Testis (tissue), 2 donors: ENCODE data around the gene RXRG.

Experiments used
- CTCF ChIP-seq, 3 experiments: fragments of 450-650 bp in 2 of 3; fragments of 200-600 bp in 1 of 3; sonication (generic) in 1 of 3; IDR thresholded peaks; one replicate each; pipeline ENCODE4 v1.5.1; 2016 to 2019; ENCODE audit warnings: antibody characterized with exemption in 3 of 3, mild to moderate bottlenecking in 2 of 3, moderate library complexity in 1 of 3
- POLR2A ChIP-seq: fragments of 450-650 bp; IDR thresholded peaks from one replicate; pipeline ENCODE4 v1.6.1; 2017; ENCODE audit warnings: antibody characterized with exemption, mild to moderate bottlenecking, moderate library complexity

GRCh38 chr1:165371588-165372225 lies 73.2 kb downstream of the RXRG start:
- TF ChIP-seq CTCF (IDR thresholded peaks at IDR 0.05) (no peak), POLR2A (no peak)
